ENCODE results near the gene LYST.

LYST gene

GRCh38 chr1:235885655-235886262, 19.1 kb upstream of the LYST start:
- in situ Hi-C loops (cut with MboI; ENCODE audit: low sequenced_read_pairs): no loop called here

- in situ Hi-C loops (cut with MboI; ENCODE audit: low sequenced_read_pairs): no loop called here
Observed at GRCh38 chr1:235883261-235883927, 16.7 kb upstream of the LYST start.

GRCh38 chr1:235882816-235883215, 16.1 kb upstream of the LYST start:
- in situ Hi-C loops (cut with MboI; ENCODE audit: low sequenced_read_pairs): no loop called here

- in situ Hi-C loops (cut with MboI; ENCODE audit: low sequenced_read_pairs): no loop called here
Observed at GRCh38 chr1:235881930-235882700, 15.4 kb upstream of the LYST start.

- in situ Hi-C loops (cut with MboI; ENCODE audit: low sequenced_read_pairs): no loop called here
Observed at GRCh38 chr1:235878082-235878811, 11.5 kb upstream of the LYST start.

GRCh38 chr1:235876402-235876841, 9.7 kb upstream of the LYST start:
- in situ Hi-C loops (cut with MboI; ENCODE audit: low sequenced_read_pairs): no loop called here

GRCh38 chr1:235875036-235875597, 8.4 kb upstream of the LYST start:
- in situ Hi-C loops (cut with MboI; ENCODE audit: low sequenced_read_pairs): no loop called here

GRCh38 chr1:235874261-235874660, 7.6 kb upstream of the LYST start:
- in situ Hi-C loops (cut with MboI; ENCODE audit: low sequenced_read_pairs): no loop called here

GRCh38 chr1:235873571-235873970, 6.9 kb upstream of the LYST start:
- in situ Hi-C loops (cut with MboI; ENCODE audit: low sequenced_read_pairs): no loop called here

- in situ Hi-C loops (cut with MboI; ENCODE audit: low sequenced_read_pairs): no loop called here
Observed at GRCh38 chr1:235873045-235873444, 6.3 kb upstream of the LYST start.

- in situ Hi-C loops (cut with MboI; ENCODE audit: low sequenced_read_pairs): no loop called here
Observed at GRCh38 chr1:235872270-235872669, 5.6 kb upstream of the LYST start.

GRCh38 chr1:235867903-235868469, 1.3 kb upstream of the LYST start:
- in situ Hi-C loops (cut with MboI; ENCODE audit: low sequenced_read_pairs): no loop called here

GRCh38 chr1:235866913-235867845, 473 bp upstream of the LYST start:
- in situ Hi-C loops (cut with MboI; ENCODE audit: low sequenced_read_pairs): no loop called here

GRCh38 chr1:235865565-235866204, 1.0 kb downstream of the LYST start:
- in situ Hi-C loops (cut with MboI; ENCODE audit: low sequenced_read_pairs): no loop called here

- in situ Hi-C loops (cut with MboI; ENCODE audit: low sequenced_read_pairs): loop anchor here (5.0 kb wide), 1 partner anchor 82 kb away; no protein-coding TSS in a partner anchor
Observed at GRCh38 chr1:235864931-235865525, 1.7 kb downstream of the LYST start.

- in situ Hi-C loops (cut with MboI; ENCODE audit: low sequenced_read_pairs): loop anchor here (5.0 kb wide), 1 partner anchor 83 kb away; no protein-coding TSS in a partner anchor
Observed at GRCh38 chr1:235864469-235864868, 2.2 kb downstream of the LYST start.

- in situ Hi-C loops (cut with MboI; ENCODE audit: low sequenced_read_pairs): loop anchor here (5.0 kb wide), 1 partner anchor 84 kb away; no protein-coding TSS in a partner anchor
Observed at GRCh38 chr1:235863699-235864093, 3.0 kb downstream of the LYST start.

GRCh38 chr1:235861857-235862256, 4.8 kb downstream of the LYST start:
- in situ Hi-C loops (cut with MboI; ENCODE audit: low sequenced_read_pairs): loop anchor here (5.0 kb wide), 1 partner anchor 85 kb away; no protein-coding TSS in a partner anchor
